ENCODE data around the gene HSF4.

The HSF4 gene

DNA sequence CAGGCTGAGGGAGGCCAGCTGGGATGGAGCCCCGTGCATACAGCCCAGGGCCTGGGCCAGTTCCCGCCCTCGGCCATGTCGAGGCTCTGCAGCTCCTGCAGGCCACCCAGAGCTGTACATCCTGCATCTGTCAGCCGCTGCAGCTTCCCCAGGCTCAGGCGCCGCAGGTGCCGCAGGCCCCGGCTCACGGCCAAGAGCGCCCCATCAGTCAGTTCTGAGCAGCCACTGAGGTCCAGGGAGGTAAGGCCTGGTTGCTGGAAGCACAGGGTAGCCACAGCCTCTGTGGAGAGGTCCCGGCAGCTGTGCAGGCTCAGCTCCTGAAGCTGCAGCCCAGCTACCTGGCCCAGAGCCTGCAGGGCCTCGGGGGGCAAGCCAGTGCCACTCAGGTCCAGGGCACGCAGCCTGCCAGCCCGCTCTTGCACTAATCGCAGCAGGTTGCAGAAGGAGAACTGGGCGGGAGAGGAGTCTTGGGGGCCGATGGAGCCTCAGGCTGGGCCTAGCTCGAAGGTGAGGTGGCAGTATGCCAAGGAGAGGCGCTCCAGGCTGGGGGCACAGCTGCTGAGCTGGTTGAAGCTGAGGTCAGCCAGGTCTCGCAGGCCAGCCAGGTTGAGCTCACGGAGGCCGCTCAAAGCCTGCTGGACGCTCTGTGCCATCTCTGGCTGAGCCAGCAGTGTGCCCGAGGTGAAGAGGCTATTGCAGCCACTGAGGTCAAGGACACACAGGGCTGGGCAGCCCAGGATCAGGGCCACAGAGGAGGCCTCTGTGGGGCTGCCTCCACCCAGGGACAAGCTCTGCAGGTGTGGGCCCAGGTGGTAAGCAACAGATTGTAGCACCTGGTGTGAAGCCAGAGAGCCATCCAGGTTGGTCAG, 45.8 kb downstream of the HSF4 start:
- H3K4me3 ChIP-seq (ENCODE audit: low read length) = no peak overlapping the region
- no peak for DNase-seq (ENCODE audit: low read depth, low spot score)

DNA sequence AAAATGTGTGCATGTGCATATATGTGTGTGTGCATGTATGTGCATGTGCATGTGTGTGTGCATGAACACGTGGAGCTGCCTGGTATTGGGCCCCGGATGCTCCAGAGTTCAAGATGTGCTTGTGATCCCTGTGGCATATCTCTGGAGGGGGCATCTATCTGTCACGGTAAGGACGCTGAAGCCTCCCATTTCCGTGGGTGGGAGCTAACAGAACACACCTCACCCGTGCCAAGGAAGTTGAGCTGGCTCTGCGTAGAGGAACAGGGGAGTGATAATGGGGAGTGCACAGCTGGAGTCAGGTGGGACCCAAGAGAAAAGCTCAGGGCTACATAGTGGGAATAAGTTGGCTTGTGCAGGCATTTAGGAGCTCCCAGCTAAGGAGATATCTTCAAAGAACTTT, 47.1 kb downstream of the HSF4 start:
- no peak overlapping the region for H3K4me3 ChIP-seq (ENCODE audit: low read length)
- no peak for DNase-seq (ENCODE audit: low read depth, low spot score)

DNA sequence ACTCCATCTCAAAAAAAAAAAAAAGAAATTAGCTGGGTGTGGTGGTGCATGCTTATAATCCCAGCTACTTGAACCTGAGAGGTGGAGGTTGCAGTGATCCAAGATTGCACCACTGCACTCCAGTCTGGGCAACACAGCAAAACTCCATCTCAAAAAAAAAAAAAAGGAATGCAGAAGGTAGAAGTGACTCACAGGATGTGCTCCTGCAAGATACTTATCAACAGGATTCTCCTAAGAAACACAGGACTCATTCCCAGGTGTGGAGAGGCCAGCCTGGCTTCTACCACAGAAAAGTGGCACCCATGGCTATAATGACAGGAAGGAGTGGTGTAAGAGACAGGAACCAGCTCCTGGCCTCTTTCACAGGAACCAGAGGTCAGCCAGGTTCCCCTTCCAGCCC, 48.2 kb downstream of the HSF4 start:
- no peak overlapping the region for H3K4me3 ChIP-seq (ENCODE audit: low read length)
- no peak for DNase-seq (ENCODE audit: low read depth, low spot score)

DNA sequence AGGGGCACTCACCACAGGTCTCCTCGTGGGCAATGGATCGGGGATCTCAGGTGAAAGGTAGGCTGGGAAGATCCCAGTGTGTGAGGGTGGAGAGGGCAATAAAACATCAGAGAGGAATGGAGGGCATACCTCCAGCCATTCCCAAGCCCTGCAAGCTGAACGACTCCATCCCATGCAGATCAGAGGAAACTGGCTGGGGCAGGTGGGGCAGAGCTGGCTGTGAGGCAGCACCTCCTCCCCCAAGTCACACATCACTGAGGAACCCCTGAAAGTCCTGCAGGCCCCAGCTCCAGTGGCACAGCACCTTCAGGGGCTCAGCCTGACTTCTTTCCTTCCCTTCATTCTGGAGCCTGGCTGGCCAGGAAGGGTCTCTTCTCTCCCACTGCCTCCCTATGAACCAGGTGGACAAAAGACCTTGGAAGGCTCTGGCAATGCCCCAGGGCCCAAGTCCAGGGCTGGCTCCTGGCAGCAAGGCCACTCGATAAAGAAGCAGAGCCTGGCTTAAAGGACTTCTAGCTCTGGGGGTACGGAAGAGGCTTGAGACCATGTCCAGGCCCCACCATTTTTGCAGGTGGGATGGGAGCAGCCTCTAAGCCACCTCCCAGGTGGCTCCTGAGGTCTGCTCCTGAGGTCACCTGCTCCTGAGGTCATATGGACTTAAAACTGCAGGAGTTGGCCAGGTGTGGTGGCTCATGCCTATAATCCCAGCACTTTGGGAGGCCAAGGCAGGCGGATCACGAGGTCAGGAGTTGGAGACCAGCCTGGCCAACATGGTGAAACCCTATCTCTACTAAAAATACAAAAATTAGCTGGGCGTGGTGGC, 48.9 kb downstream of the HSF4 start:
- DNase-seq (ENCODE audit: low read depth, low spot score) = no peak

DNA sequence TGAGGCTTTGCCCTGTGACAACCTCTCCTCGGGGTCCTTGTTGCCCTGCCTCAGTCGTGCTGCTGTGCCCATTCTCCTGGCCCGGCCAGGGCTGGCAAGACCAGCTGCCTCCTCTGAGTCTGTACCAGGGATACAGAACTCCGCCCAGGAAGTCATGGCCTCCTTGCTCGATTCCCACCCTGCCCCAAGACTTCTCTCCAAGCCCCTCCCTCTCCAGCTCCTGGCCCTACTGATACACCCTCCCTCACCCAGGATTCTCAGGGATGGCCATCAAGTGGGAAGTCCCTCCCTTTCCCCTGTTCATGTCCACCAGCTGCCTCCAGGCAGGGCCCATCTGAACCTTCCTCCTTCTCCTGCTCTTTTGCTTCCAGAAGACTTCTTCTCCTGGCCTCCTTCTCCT, 51.2 kb downstream of the HSF4 start:
- no peak for DNase-seq (ENCODE audit: low read depth, low spot score)
- H3K4me3 ChIP-seq (ENCODE audit: low read length) = no peak overlapping the region

More for the DNA sequence above, 48.9 kb downstream of the HSF4 start:
- H3K4me3 ChIP-seq (ENCODE audit: low read length) = no peak overlapping the region

DNA sequence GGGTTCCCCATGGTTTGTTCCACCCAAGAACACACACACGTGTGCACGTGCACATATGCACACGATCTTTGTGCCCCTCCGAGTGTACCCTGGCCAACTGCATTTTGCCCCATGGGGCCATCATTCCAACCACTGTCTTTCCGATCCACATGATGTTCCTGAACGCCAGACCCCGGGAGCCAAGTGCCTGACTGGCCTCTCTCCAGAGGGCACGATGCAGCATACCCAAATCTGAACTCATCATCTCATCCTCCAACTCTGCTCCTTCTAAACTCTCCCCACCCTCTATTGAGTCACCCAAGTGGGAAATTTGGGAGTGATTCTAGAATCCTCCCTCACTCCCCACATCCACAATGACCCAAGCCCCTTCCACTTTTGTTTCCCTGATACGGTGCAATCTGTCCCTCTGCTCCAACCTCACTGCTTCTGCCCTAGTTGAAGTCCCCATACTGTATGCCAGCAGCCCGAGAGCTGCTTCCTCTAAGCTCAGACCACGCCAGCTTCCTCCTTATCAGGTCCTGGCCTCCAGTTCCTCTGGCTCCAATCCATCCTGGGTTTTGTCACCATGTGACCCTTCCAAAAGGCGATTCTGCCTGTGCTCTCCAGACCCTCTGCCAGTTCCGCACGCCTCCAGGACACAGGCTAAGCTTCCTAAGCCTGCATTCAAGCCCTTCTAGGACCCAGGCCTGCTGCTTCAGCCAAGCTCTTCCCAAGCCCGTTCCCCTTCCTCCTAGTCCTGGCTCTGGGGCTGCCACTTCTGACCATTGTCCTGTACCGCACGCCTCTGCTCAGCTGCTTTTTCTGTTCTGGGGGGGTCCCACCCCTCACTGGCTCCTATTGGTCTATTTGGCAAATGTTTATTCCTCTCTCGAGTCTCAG, 52.3 kb downstream of the HSF4 start:
- H3K4me3 ChIP-seq (ENCODE audit: low read length) = no peak overlapping the region
- DNase-seq (ENCODE audit: low read depth, low spot score) = no peak

Data from Jurkat, Clone E6-1 (cell line).